ENCODE data around the gene CCDC88B. TPM values are rescaled to one million over a fixed set of nuclear protein-coding genes. Genes with fewer than 3 reads are reported as not detected.

The CCDC88B gene
- total RNA-seq, 4 donors from 2014 or later, result 0.98 to 5.2 (median 2.1) TPM

GRCh38 chr11:64352099-64352994, 12.3 kb downstream of the CCDC88B start:
- Histone ChIP-seq H3K36me3 (no peaks in the 10 kb centered on the region), H3K27me3 (peaks cover 0 to 7% (median 5%) of the 10 kb centered on the region in 3 donors), H3K9me3 (no peaks in the 10 kb centered on the region), H3K4me1 (peaks cover 0 to 7% of the 10 kb centered on the region in 2 donors), H3K27ac (no peak overlapping the region), H3K4me3 (no peak overlapping the region)
- DNase-seq (no peak), ATAC-seq (no peak)
- intact Hi-C loops (cut with DNase I; ENCODE audit: low total_unique reads) (no loop called here), in situ Hi-C loops (cut with MboI; ENCODE audit: low sequenced_read_pairs in 4 of 4) (no loop called here)
- TF ChIP-seq CTCF (IDR thresholded peaks at IDR 0.05 in 4 of 5, conservative IDR thresholded peaks at IDR 0.05 in 1 of 5) (no peak), POLR2A (IDR thresholded peaks at IDR 0.05) (no peak)

- H3K27me3 ChIP-seq, result peaks cover 0 to 7% (median 5%) of the 10 kb centered on the region in 3 donors
- H3K36me3 ChIP-seq, result no peaks in the 10 kb centered on the region
- DNase-seq (no peak), ATAC-seq (no peak)
- TF ChIP-seq POLR2A (IDR thresholded peaks at IDR 0.05) (no peak), CTCF (IDR thresholded peaks at IDR 0.05 in 4 of 5, conservative IDR thresholded peaks at IDR 0.05 in 1 of 5) (no peak)
- intact Hi-C loops (cut with DNase I; ENCODE audit: low total_unique reads), result no loop called here
- in situ Hi-C loops (cut with MboI; ENCODE audit: low sequenced_read_pairs in 4 of 4), result no loop called here
- H3K4me3 ChIP-seq, result no peak overlapping the region
- no peak overlapping the region for H3K27ac ChIP-seq
- H3K4me1 ChIP-seq, result peaks cover 0 to 10% of the 10 kb centered on the region in 2 donors
- no peaks in the 10 kb centered on the region for H3K9me3 ChIP-seq
Measured at GRCh38 chr11:64352995-64353714, 13.2 kb downstream of the CCDC88B start.

- Histone ChIP-seq H3K27ac (no peak overlapping the region), H3K4me3 (no peak overlapping the region), H3K9me3 (no peaks in the 10 kb centered on the region), H3K36me3 (no peaks in the 10 kb centered on the region), H3K4me1 (peaks cover 5 to 15% of the 10 kb centered on the region in 2 donors), H3K27me3 (peaks cover 0 to 7% (median 5%) of the 10 kb centered on the region in 3 donors)
- intact Hi-C loops (cut with DNase I; ENCODE audit: low total_unique reads) (no loop called here), in situ Hi-C loops (cut with MboI; ENCODE audit: low sequenced_read_pairs in 4 of 4) (no loop called here)
- ATAC-seq (no peak), DNase-seq (no peak)
- no peak for TF ChIP-seq POLR2A (IDR thresholded peaks at IDR 0.05)
- no peak for TF ChIP-seq CTCF (IDR thresholded peaks at IDR 0.05 in 4 of 5, conservative IDR thresholded peaks at IDR 0.05 in 1 of 5)
Measured at GRCh38 chr11:64353715-64354506, 13.9 kb downstream of the CCDC88B start.

GRCh38 chr11:64355078-64355940, 15.3 kb downstream of the CCDC88B start:
- in situ Hi-C loops (cut with MboI; ENCODE audit: low sequenced_read_pairs in 4 of 4), result no loop called here

More at GRCh38 chr11:64355078-64355940, 15.3 kb downstream of the CCDC88B start:
- Histone ChIP-seq H3K36me3 (peaks cover 0 to 2% of the 10 kb centered on the region in 2 donors), H3K9me3 (no peaks in the 10 kb centered on the region), H3K4me3 (peak overlapping the region; percentile 18 to 53 (median 46)), H3K4me1 (peaks cover 5 to 26% of the 10 kb centered on the region in 2 donors), H3K27ac (peak overlapping the region; percentile 59 to 67 (median 62)), H3K27me3 (peaks cover 0 to 7% (median 5%) of the 10 kb centered on the region in 3 donors)
- DNase-seq, result peak; percentile 40 to 75
- TF ChIP-seq CTCF (IDR thresholded peaks at IDR 0.05 in 4 of 5, conservative IDR thresholded peaks at IDR 0.05 in 1 of 5) (peak; percentile 59 to 78 (median 69)), POLR2A (IDR thresholded peaks at IDR 0.05) (no peak)
- peak; percentile 55 to 63 for ATAC-seq
- intact Hi-C loops (cut with DNase I; ENCODE audit: low total_unique reads), result loop anchor here (1.0 kb wide), 2 partner anchors 13 to 37 kb away; partner anchors contain the start of gene PRDX5
